Nephron progenitor cell (in vitro differentiated cells): ENCODE measurements around the gene TDP2.
"Not testable (repeated sequence)": the region's sequence is repeated elsewhere in the genome, so short reads cannot be mapped to it uniquely, and the experiment has no call there.

ENCODE experiments used
- DNase-seq: peaks from one replicate; pipeline ENCODE4 v3.0.0; 2021
- H3K27ac Mint-ChIP-seq: 2 replicates; pipeline ENCODE4 v1.8.0; 2021; ENCODE audit warnings: mild to moderate bottlenecking, moderate library complexity, mixed read lengths
- H3K27me3 Mint-ChIP-seq: 2 replicates; pipeline ENCODE4 v1.8.0; 2021; ENCODE audit warnings: mild to moderate bottlenecking, low read depth, mixed read lengths; ENCODE audit not compliant: poor library complexity
- H3K36me3 Mint-ChIP-seq: 2 replicates; pipeline ENCODE4 v1.8.0; 2021; ENCODE audit warnings: low read depth, mixed read lengths
- H3K4me1 Mint-ChIP-seq: 2 replicates; pipeline ENCODE4 v1.8.0; 2021; ENCODE audit warnings: mixed read lengths
- H3K4me3 Mint-ChIP-seq: 2 replicates; pipeline ENCODE4 v1.8.0; 2021; ENCODE audit warnings: mild to moderate bottlenecking, moderate library complexity, mixed read lengths
- H3K9me3 Mint-ChIP-seq: 2 replicates; pipeline ENCODE4 v1.8.0; 2021; ENCODE audit warnings: mild to moderate bottlenecking, moderate library complexity, mixed read lengths
- CTCF ChIP-seq: fragments of 200-600 bp; sonication (generic); IDR thresholded peaks from 2 replicates; pipeline ENCODE4 v1.5.0; 2021; ENCODE audit warnings: antibody characterized with exemption

The TDP2 gene

GRCh38 chr6:24672620-24673182, 6.0 kb upstream of the TDP2 start:
- peaks cover 2% of the 10 kb centered on the region for H3K27me3 Mint-ChIP-seq
- DNase-seq = no peak
- no peaks in the 10 kb centered on the region for H3K4me1 Mint-ChIP-seq
- no peak overlapping the region for H3K27ac Mint-ChIP-seq
- no peak for TF ChIP-seq CTCF
- peaks cover 82% of the 10 kb centered on the region for H3K36me3 Mint-ChIP-seq
- peaks cover 91% of the 10 kb centered on the region for H3K9me3 Mint-ChIP-seq
- H3K4me3 Mint-ChIP-seq = no peak overlapping the region

- not testable (repeated sequence) for H3K27me3 Mint-ChIP-seq, DNase-seq, H3K27ac Mint-ChIP-seq, H3K4me3 Mint-ChIP-seq
- Mint-ChIP-seq H3K9me3 (peaks cover 87% of the 10 kb centered on the region), H3K4me1 (peaks cover 11% of the 10 kb centered on the region), H3K36me3 (peaks cover 79% of the 10 kb centered on the region)
Measured at GRCh38 chr6:24671077-24671476, 4.4 kb upstream of the TDP2 start.

- H3K27ac Mint-ChIP-seq, H3K4me3 Mint-ChIP-seq, H3K27me3 Mint-ChIP-seq, DNase-seq: not testable (repeated sequence)
- Mint-ChIP-seq H3K36me3 (peaks cover 76% of the 10 kb centered on the region), H3K4me1 (peaks cover 17% of the 10 kb centered on the region), H3K9me3 (peaks cover 83% of the 10 kb centered on the region)
Measured at GRCh38 chr6:24670492-24670891, 3.8 kb upstream of the TDP2 start.

- peak overlapping the region; percentile 52 for H3K4me3 Mint-ChIP-seq
- H3K36me3 Mint-ChIP-seq = peaks cover 69% of the 10 kb centered on the region
- peaks cover 32% of the 10 kb centered on the region for H3K4me1 Mint-ChIP-seq
- TF ChIP-seq CTCF = no peak
- no peak overlapping the region for H3K27ac Mint-ChIP-seq
- DNase-seq = no peak
- peaks cover under 1% of the 10 kb centered on the region for H3K27me3 Mint-ChIP-seq
- peaks cover 68% of the 10 kb centered on the region for H3K9me3 Mint-ChIP-seq
Measured at GRCh38 chr6:24668997-24669361, 2.3 kb upstream of the TDP2 start.

DNA sequence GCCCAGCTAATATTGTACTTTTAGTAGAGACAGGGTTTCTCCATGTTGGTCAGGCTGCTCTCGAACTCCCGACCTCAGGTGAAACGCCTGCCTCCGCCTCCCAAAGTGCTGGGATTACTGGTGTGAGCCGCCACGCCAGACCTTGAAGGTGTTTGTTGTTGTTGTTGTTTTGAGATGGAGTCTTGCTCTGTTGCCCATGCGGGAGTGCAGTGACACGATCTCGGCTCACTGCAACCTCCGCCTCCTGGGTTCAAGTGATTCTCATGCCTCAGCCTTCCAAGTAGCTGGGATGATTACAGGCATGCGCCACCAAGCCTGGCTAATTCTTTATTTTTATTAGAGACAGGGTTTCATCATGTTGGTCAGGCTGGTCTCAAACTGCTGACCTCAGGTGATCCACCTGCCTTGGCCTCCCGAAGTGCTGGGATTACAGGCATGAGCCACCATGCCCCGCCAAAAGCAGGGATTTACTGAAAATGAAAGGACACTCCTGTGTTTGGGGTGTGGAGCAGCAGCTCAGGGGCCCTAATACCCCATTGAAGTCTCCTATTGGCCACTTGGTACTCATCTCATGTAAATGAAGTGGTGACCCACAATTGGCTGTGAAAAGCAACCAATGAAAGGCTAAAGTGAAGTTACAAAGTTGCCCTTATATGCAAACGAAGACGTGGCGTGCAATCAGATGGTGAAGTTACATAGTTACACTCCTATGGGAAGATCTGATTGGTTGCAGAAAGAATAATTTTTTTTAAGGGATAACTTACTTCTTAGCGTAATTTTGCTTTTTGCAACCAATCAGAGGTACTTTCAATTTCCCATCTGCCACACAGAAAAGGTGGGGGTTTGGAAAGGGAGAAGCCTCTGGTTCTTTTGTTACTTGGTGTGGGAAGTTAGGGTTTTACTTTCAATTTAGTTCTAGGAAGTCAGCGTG, 1.6 kb upstream of the TDP2 start:
- peaks cover 61% of the 10 kb centered on the region for H3K9me3 Mint-ChIP-seq
- H3K36me3 Mint-ChIP-seq = peaks cover 69% of the 10 kb centered on the region
- H3K4me3 Mint-ChIP-seq = peak overlapping the region; percentile 96
- peaks cover 39% of the 10 kb centered on the region for H3K4me1 Mint-ChIP-seq
- not testable (repeated sequence) for H3K27ac Mint-ChIP-seq, DNase-seq, H3K27me3 Mint-ChIP-seq

GRCh38 chr6:24667378-24667803, 692 bp upstream of the TDP2 start:
- TF ChIP-seq CTCF = no peak
- no peak for DNase-seq
- H3K4me1 Mint-ChIP-seq = peaks cover 46% of the 10 kb centered on the region
- H3K4me3 Mint-ChIP-seq = peak overlapping the region; percentile 96
- H3K36me3 Mint-ChIP-seq = peaks cover 69% of the 10 kb centered on the region
- H3K27ac Mint-ChIP-seq = peak overlapping the region; percentile 98
- H3K27me3 Mint-ChIP-seq = no peaks in the 10 kb centered on the region
- H3K9me3 Mint-ChIP-seq = peaks cover 52% of the 10 kb centered on the region

DNA sequence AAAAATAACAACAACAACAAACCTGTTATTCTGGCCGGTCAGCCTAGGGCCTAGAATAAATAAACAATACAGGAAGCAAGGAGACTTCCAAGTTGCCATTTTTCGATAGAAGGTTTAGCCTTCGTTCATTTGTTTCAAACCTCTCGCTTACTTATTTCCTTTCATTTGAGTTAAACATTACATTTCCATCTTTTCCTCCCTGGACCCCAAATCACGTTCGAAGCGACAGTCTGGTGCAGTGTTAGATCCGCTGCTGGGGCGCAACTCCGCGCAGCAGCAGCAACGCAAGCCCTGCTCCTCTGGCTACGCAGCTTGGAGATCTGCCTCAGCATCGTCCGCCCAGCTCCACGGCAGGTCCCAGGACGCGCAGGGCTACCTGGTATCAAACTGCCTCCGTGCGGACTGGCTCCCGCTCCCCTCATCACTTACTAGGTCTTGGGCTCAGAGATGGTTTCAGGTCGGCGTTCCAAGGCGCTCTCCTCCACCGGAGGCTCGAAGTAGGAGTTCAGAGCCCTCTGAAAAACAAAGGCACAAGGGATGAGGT, 530 bp downstream of the TDP2 start:
- Mint-ChIP-seq H3K27ac (peak overlapping the region; percentile 98), H3K27me3 (no peaks in the 10 kb centered on the region), H3K9me3 (peaks cover 40% of the 10 kb centered on the region), H3K36me3 (peaks cover 74% of the 10 kb centered on the region), H3K4me1 (peaks cover 55% of the 10 kb centered on the region), H3K4me3 (peak overlapping the region; percentile 96)
- no peak for TF ChIP-seq CTCF
- peak; percentile 58 for DNase-seq
